Right atrium auricular region (tissue), 2 donors: ENCODE measurements around the gene TEX35. TPM values are rescaled to one million over a fixed set of nuclear protein-coding genes. Genes with fewer than 3 reads are reported as not detected.
A peak's percentile ranks its signal among the peaks of the same experiment; 100 is the strongest.

ENCODE experiments used
- DNase-seq: peaks from one replicate; pipeline ENCODE4 v3.0.0-alpha.2; 2019; ENCODE audit warnings: low spot score
- H3K27ac ChIP-seq, 2 donors: fragments of 200-600 bp; sonication (generic); 1 replicate in 1 of 2; 2 replicates in 1 of 2; pipeline ENCODE4 v1.5.1; 2016 to 2019
- H3K27me3 ChIP-seq, 2 donors: fragments of 200-600 bp; sonication (generic); one replicate each; pipeline versions ENCODE4 v1.5.1 to v1.6.0; 2017 to 2019
- H3K36me3 ChIP-seq: fragments of 200-600 bp; sonication (generic); one replicate; pipeline ENCODE4 v1.5.1; 2016
- H3K4me1 ChIP-seq, 2 donors: fragments of 200-600 bp; sonication (generic); one replicate each; pipeline versions ENCODE4 v1.5.1 to v1.6.0; 2017 to 2019
- H3K4me3 ChIP-seq, 2 donors: fragments of 200-600 bp; sonication (generic); 1 replicate in 1 of 2; 2 replicates in 1 of 2; pipeline ENCODE4 v1.5.1; 2017 to 2019; ENCODE audit warnings: mild to moderate bottlenecking in 1 of 2, moderate library complexity in 1 of 2
- H3K9me3 ChIP-seq, 2 donors: fragments of 200-600 bp; sonication (generic); one replicate each; pipeline ENCODE4 v1.5.1; 2019
- total RNA-seq, 2 donors: library from RNA; depleted of rRNA; stranded (reverse); fragments of >200 nt; gene quantifications; one replicate each; pipeline ENCODE4 v1.1.0, GENCODE V29; 2016
- TF ChIP-seq, protein P1 (sequence below), 2 donors: fragments of 200-600 bp; sonication (generic); IDR thresholded peaks; one replicate each; pipeline ENCODE4 v1.5.1; 2019; ENCODE audit warnings: antibody characterized with exemption in 2 of 2

Gene TEX35
- under 1 TPM in 1 of 2 donors, not detected in 1; 0.33 TPM for total RNA-seq

DNA sequence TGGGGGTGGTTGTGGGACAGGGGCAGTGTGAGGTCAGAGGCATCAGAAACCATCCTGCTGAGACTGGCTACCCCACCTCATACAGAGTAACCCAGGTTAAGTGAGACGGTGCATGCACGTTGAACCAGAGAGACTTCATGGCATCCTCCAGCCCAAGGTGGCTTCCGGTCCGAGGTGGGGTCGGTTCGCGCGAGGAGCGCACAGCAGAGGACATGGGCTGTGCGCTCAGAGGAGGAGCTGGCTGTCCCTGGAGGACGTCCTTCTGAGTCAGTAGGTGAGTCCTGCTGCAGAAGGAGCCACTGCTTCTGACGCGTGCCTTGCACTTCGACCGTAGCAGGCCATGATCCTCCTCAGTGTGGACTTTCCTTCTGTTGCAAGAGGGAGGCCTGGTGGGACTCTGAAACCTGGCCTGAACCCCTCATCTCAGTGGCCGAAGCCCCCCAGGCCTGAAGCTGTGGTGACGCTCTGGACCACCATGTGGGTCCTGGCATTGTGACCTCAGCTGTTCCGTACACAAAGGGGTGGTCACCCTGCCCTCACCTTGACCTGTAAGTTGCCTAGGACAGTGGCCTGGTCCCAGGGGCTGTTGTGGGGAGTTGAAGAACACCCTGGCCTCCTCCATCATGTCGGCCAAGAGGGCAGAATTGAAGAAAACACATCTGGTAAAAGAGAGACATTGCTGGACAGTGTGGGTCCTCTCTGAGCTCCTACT lies at the start of gene TEX35:
TEX35 (plus strand) TSS at position 544 of the 712 bp plus-strand sequence; CDS start at position 624, 80 bp downstream.
- Histone ChIP-seq H3K9me3 (no peaks in the 10 kb centered on the region), H3K36me3 (no peaks in the 10 kb centered on the region), H3K4me1 (peaks cover 0 to 27% of the 10 kb centered on the region in 2 donors), H3K4me3 (no peak within 1 kb of the TSS), H3K27ac (peak within 1 kb of the TSS in 1 of 2 donors; percentile 45), H3K27me3 (no peaks in the 10 kb centered on the region)
- TF ChIP-seq, protein P1, sequence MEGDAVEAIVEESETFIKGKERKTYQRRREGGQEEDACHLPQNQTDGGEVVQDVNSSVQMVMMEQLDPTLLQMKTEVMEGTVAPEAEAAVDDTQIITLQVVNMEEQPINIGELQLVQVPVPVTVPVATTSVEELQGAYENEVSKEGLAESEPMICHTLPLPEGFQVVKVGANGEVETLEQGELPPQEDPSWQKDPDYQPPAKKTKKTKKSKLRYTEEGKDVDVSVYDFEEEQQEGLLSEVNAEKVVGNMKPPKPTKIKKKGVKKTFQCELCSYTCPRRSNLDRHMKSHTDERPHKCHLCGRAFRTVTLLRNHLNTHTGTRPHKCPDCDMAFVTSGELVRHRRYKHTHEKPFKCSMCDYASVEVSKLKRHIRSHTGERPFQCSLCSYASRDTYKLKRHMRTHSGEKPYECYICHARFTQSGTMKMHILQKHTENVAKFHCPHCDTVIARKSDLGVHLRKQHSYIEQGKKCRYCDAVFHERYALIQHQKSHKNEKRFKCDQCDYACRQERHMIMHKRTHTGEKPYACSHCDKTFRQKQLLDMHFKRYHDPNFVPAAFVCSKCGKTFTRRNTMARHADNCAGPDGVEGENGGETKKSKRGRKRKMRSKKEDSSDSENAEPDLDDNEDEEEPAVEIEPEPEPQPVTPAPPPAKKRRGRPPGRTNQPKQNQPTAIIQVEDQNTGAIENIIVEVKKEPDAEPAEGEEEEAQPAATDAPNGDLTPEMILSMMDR (IDR thresholded peaks at IDR 0.05): no peak
- no peak for DNase-seq

GRCh38 chr1:178464141-178464540 lies 48.8 kb upstream of the TEX35 start:
- TF ChIP-seq, protein P1 (IDR thresholded peaks at IDR 0.05): no peak
- Histone ChIP-seq H3K4me3 (no peak overlapping the region), H3K9me3 (no peaks in the 10 kb centered on the region), H3K27ac (no peak overlapping the region), H3K27me3 (no peaks in the 10 kb centered on the region), H3K4me1 (peaks cover 0 to 11% of the 10 kb centered on the region in 2 donors), H3K36me3 (peaks cover 41% of the 10 kb centered on the region)
- no peak for DNase-seq

- Histone ChIP-seq H3K4me1 (peaks cover 0 to 11% of the 10 kb centered on the region in 2 donors), H3K27ac (no peak overlapping the region), H3K4me3 (no peak overlapping the region), H3K27me3 (no peaks in the 10 kb centered on the region), H3K36me3 (peaks cover 44% of the 10 kb centered on the region), H3K9me3 (no peaks in the 10 kb centered on the region)
- TF ChIP-seq, protein P1 (IDR thresholded peaks at IDR 0.05): no peak
- DNase-seq: no peak
These were observed 48.3 kb upstream of the TEX35 start for GRCh38 chr1:178464566-178464965.

GRCh38 chr1:178465011-178465410 lies 47.9 kb upstream of the TEX35 start:
- H3K27me3 ChIP-seq: no peaks in the 10 kb centered on the region
- H3K4me1 ChIP-seq: peaks cover 0 to 10% of the 10 kb centered on the region in 2 donors
- no peak overlapping the region for H3K4me3 ChIP-seq
- no peak for DNase-seq
- H3K36me3 ChIP-seq: peaks cover 44% of the 10 kb centered on the region
- H3K27ac ChIP-seq: no peak overlapping the region
- no peaks in the 10 kb centered on the region for H3K9me3 ChIP-seq
- TF ChIP-seq, protein P1 (IDR thresholded peaks at IDR 0.05): no peak

GRCh38 chr1:178467837-178468236 lies 45.1 kb upstream of the TEX35 start:
- H3K4me3 ChIP-seq: no peak overlapping the region

More at GRCh38 chr1:178467837-178468236, 45.1 kb upstream of the TEX35 start:
- TF ChIP-seq, protein P1 (IDR thresholded peaks at IDR 0.05): no peak
- H3K27ac ChIP-seq: no peak overlapping the region
- no peaks in the 10 kb centered on the region for H3K4me1 ChIP-seq
- no peak for DNase-seq
- no peaks in the 10 kb centered on the region for H3K9me3 ChIP-seq
- no peaks in the 10 kb centered on the region for H3K27me3 ChIP-seq
- H3K36me3 ChIP-seq: peaks cover 48% of the 10 kb centered on the region
